SIG-M5 treated with dmso at 0.1 percent for 504 hours (cell line): Measurements from ENCODE around the gene ARID2.

ENCODE experiments used
- DNase-seq: peaks from one replicate; lab custom pipeline; 2025; ENCODE audit not compliant: unreplicated experiment; lab: John Stamatoyannopoulos, UW

ARID2 gene

GRCh38 chr12:45760333-45760732 is 30.8 kb downstream of the ARID2 start:
- DNase-seq, result no peak

GRCh38 chr12:45762185-45763110 is 32.9 kb downstream of the ARID2 start:
- DNase-seq, result peak; percentile 48

GRCh38 chr12:45763381-45763780 is 33.9 kb downstream of the ARID2 start:
- no peak for DNase-seq

- DNase-seq, result no peak
Measured at GRCh38 chr12:45768194-45768593, 38.7 kb downstream of the ARID2 start.

- peak; percentile 4 for DNase-seq
Measured at GRCh38 chr12:45773747-45774146, 44.2 kb downstream of the ARID2 start.

- peak; percentile 11 for DNase-seq
Measured at GRCh38 chr12:45774508-45775162, 45.1 kb downstream of the ARID2 start.

GRCh38 chr12:45775465-45775864 is 46.0 kb downstream of the ARID2 start:
- no peak for DNase-seq

GRCh38 chr12:45775964-45776363 is 46.5 kb downstream of the ARID2 start:
- DNase-seq, result no peak

- no peak for DNase-seq
Measured at GRCh38 chr12:45779936-45780335, 50.4 kb downstream of the ARID2 start.

- DNase-seq, result no peak
Measured at GRCh38 chr12:45781080-45781479, 51.6 kb downstream of the ARID2 start.

- DNase-seq, result no peak
Measured at GRCh38 chr12:45785315-45785714, 55.8 kb downstream of the ARID2 start.

- DNase-seq, result no peak
Measured at GRCh38 chr12:45789025-45789424, 59.5 kb downstream of the ARID2 start.

GRCh38 chr12:45794422-45794821 is 64.9 kb downstream of the ARID2 start:
- DNase-seq, result no peak

- DNase-seq, result no peak
Measured at GRCh38 chr12:45801625-45802024, 72.1 kb downstream of the ARID2 start.

- DNase-seq, result no peak
Measured at GRCh38 chr12:45803111-45803510, 73.6 kb downstream of the ARID2 start.

- DNase-seq, result no peak
Measured at GRCh38 chr12:45816652-45817051, 87.1 kb downstream of the ARID2 start.

- DNase-seq, result peak; percentile 48
Measured at GRCh38 chr12:45827974-45828373, 98.5 kb downstream of the ARID2 start.

- DNase-seq, result peak; percentile 16
Measured at GRCh38 chr12:45828402-45828801, 98.9 kb downstream of the ARID2 start.

GRCh38 chr12:45831590-45831989 is 102.1 kb downstream of the ARID2 start:
- no peak for DNase-seq

GRCh38 chr12:45833401-45833800 is 103.9 kb downstream of the ARID2 start:
- no peak for DNase-seq

GRCh38 chr12:45834809-45835208 is 105.3 kb downstream of the ARID2 start:
- DNase-seq, result no peak

GRCh38 chr12:45839917-45840316 is 110.4 kb downstream of the ARID2 start:
- no peak for DNase-seq
